ENCODE data around the gene USB1. TPM values are rescaled to one million over a fixed set of nuclear protein-coding genes. Genes with fewer than 3 reads are reported as not detected.
A peak's percentile ranks its signal among the peaks of the same experiment; 100 is the strongest.
"Not testable (repeated sequence)": the region's sequence is repeated elsewhere in the genome, so short reads cannot be mapped to it uniquely, and the experiment has no call there.

Gene USB1
- total and polyA plus RNA-seq, 5 donors from 2014 or later = 29.3 to 46.8 (median 35.7) TPM

DNA sequence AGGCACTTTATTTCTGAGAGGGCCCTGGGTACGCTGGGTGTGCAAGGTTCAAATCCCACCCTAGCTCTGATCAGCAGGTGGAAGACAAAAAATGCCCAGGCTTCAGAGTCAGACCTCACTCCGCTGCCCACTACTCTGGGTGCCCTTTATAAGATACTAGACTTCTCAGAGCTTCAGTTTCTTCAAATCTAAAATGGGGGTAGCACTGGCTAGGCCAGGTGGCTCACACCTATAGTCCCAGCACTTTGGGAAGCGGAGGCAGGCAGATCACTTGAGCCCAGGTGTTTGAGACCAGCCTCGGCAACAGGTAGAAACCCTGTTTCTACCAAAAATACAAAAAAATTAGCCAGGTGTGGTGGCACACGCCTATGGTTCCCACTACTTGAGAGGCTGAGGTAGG lies 1.7 kb downstream of the USB1 start:
- H3K27me3 Mint-ChIP-seq = no peaks in the 10 kb centered on the region
- H3K4me1 Mint-ChIP-seq = peaks cover 21 to 65% (median 34%) of the 10 kb centered on the region in 4 donors
- no peaks in the 10 kb centered on the region for H3K9me3 Mint-ChIP-seq
- no peaks in the 10 kb centered on the region for H3K9me3 ChIP-seq (ENCODE audit: control insufficient read depth in 2 of 2, low read length in 2 of 2)
- H3K27ac Mint-ChIP-seq = peak overlapping the region in 1 of 3 donors; percentile 54
- no peak overlapping the region for H3K27ac ChIP-seq (ENCODE audit: insufficient read depth, low read length, poor library complexity, severe bottlenecking)
- peaks cover 9% of the 10 kb centered on the region for H3K36me3 ChIP-seq (ENCODE audit: control insufficient read depth, insufficient read depth, low read length)
- peaks cover 36% of the 10 kb centered on the region for H3K4me1 ChIP-seq (ENCODE audit: control insufficient read depth, insufficient read depth, low read length, poor library complexity, severe bottlenecking)
- no peak for ATAC-seq (ENCODE audit: low read depth in 2 of 2)
- no peak for DNase-seq
- H3K4me3 Mint-ChIP-seq = peak overlapping the region; percentile 24 to 93 (median 55)
- H3K27me3 ChIP-seq (ENCODE audit: control insufficient read depth, insufficient read depth, low read length) = no peaks in the 10 kb centered on the region
- H3K36me3 Mint-ChIP-seq = peaks cover 17% of the 10 kb centered on the region
- no peak overlapping the region for H3K4me3 ChIP-seq (ENCODE audit: low read depth, low read length)

DNA sequence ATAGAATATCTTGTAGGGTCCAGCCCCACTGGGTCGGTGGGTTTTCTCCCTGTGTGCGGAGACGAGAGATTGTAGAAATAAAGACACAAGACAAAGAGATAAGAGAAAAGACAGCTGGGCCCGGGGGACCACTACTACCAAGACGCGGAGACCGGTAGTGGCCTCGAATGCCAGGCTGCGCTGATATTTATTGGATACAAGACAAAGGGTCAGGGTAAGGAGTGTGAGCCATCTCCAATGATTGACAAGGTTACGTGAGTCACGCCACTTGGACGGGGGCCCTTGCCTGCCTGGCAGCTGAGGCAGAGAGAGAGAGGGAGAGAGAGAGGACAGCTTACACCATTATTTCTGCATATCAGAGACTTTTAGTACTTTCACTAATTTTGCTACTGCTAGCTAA lies 3.5 kb downstream of the USB1 start:
- H3K27ac Mint-ChIP-seq = peak overlapping the region in 1 of 3 donors; percentile 45
- H3K4me3 ChIP-seq (ENCODE audit: low read depth, low read length); H3K9me3 Mint-ChIP-seq; H3K27me3 Mint-ChIP-seq; H3K27me3 ChIP-seq (ENCODE audit: control insufficient read depth, insufficient read depth, low read length); H3K27ac ChIP-seq (ENCODE audit: insufficient read depth, low read length, poor library complexity, severe bottlenecking); H3K9me3 ChIP-seq (ENCODE audit: control insufficient read depth in 2 of 2, low read length in 2 of 2); DNase-seq; H3K4me3 Mint-ChIP-seq; ATAC-seq (ENCODE audit: low read depth in 2 of 2): not testable (repeated sequence)
- H3K36me3 Mint-ChIP-seq = peaks cover 17% of the 10 kb centered on the region
- Histone ChIP-seq H3K36me3 (ENCODE audit: control insufficient read depth, insufficient read depth, low read length) (peaks cover 16% of the 10 kb centered on the region), H3K4me1 (ENCODE audit: control insufficient read depth, insufficient read depth, low read length, poor library complexity, severe bottlenecking) (peaks cover 18% of the 10 kb centered on the region)
- H3K4me1 Mint-ChIP-seq = peaks cover 16 to 47% (median 20%) of the 10 kb centered on the region in 4 donors

DNA sequence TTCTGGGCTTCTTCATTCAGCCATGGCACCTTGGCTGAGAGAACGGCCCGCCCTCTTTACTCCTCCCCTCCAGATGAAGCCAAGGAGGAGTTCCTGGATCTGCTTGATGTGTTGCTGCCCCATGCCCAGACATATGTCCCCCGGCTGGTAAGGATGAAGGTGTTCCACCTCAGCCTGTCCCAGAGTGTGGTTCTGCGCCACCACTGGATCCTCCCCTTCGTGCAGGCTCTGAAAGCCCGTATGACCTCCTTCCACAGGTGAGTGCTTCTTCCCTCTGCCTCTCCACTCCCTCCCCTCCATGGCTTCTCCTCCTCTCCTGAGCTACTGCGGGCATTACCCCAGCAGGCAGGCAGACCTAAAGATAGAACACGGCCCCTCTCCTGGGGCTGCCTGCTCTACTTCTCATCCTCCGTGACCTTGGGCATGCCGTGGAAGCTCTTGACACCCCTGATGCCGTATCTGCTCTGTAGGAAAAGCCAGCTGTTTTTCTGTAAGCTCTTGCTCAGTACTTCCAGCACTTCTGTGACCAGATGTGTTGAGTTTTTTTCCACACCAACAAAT lies 8.7 kb downstream of the USB1 start:
- Histone ChIP-seq H3K36me3 (ENCODE audit: control insufficient read depth, insufficient read depth, low read length) (peaks cover 43% of the 10 kb centered on the region), H3K27me3 (ENCODE audit: control insufficient read depth, insufficient read depth, low read length) (no peaks in the 10 kb centered on the region), H3K4me3 (ENCODE audit: low read depth, low read length) (no peak overlapping the region), H3K4me1 (ENCODE audit: control insufficient read depth, insufficient read depth, low read length, poor library complexity, severe bottlenecking) (no peaks in the 10 kb centered on the region), H3K27ac (ENCODE audit: insufficient read depth, low read length, poor library complexity, severe bottlenecking) (no peak overlapping the region), H3K9me3 (ENCODE audit: control insufficient read depth in 2 of 2, low read length in 2 of 2) (no peaks in the 10 kb centered on the region)
- Mint-ChIP-seq H3K27ac (peak overlapping the region in 2 of 3 donors; percentile 62), H3K9me3 (no peaks in the 10 kb centered on the region), H3K36me3 (peaks cover 21% of the 10 kb centered on the region), H3K4me1 (peaks cover 0 to 9% (median 5%) of the 10 kb centered on the region in 4 donors), H3K4me3 (peak overlapping the region in 1 of 4 donors; percentile 59), H3K27me3 (no peaks in the 10 kb centered on the region)
- ATAC-seq (ENCODE audit: low read depth in 2 of 2) (no peak), DNase-seq (no peak)

DNA sequence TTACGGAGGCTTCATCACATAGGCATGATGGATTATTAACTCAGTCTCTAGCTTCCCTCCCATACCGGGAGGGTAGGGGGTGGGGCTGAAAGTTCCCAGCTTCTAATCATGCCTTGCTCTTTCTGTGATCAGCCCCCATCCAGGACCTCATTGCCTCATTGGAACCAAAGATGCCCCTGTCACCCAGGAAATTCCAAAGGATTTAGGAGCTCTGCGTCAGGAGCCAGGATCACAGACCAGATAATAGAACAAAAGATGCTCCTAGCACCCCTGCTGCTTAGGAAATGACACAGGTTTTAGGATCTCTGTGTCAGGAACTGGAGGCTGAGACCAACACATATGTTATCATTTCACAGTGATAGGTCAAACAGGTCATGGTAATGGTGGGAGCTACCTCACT lies 9.7 kb downstream of the USB1 start:
- Mint-ChIP-seq H3K9me3 (no peaks in the 10 kb centered on the region), H3K36me3 (peaks cover 21% of the 10 kb centered on the region), H3K27me3 (no peaks in the 10 kb centered on the region), H3K27ac (no peak overlapping the region), H3K4me3 (no peak overlapping the region), H3K4me1 (peaks cover 0 to 5% (median 1%) of the 10 kb centered on the region in 4 donors)
- H3K36me3 ChIP-seq (ENCODE audit: control insufficient read depth, insufficient read depth, low read length) = peaks cover 48% of the 10 kb centered on the region
- no peak for DNase-seq
- H3K27ac ChIP-seq (ENCODE audit: insufficient read depth, low read length, poor library complexity, severe bottlenecking) = no peak overlapping the region
- no peaks in the 10 kb centered on the region for H3K9me3 ChIP-seq (ENCODE audit: control insufficient read depth in 2 of 2, low read length in 2 of 2)
- ATAC-seq (ENCODE audit: low read depth in 2 of 2) = no peak
- H3K4me3 ChIP-seq (ENCODE audit: low read depth, low read length) = no peak overlapping the region
- H3K27me3 ChIP-seq (ENCODE audit: control insufficient read depth, insufficient read depth, low read length) = no peaks in the 10 kb centered on the region
- H3K4me1 ChIP-seq (ENCODE audit: control insufficient read depth, insufficient read depth, low read length, poor library complexity, severe bottlenecking) = no peaks in the 10 kb centered on the region

DNA sequence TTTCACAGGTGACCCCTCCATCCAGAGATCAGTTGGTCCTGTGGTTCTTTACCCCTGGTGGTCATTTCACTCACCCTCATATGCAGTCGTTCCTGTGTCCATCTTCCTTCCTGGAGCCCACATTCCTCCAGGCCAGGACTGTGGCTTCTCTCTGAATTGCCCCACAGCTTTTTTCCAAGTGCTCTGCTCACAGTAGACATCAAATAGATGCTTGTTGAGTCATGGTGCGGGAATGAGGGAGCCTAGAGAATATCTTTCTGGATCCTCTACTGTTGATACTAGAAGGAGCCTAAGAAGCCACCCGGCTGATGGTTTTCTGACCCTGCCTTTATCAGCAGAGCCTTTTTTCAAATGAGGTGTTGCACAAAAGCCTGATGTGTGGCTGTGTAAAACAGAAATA lies 10.4 kb downstream of the USB1 start:
- DNase-seq = no peak
- Histone ChIP-seq H3K36me3 (ENCODE audit: control insufficient read depth, insufficient read depth, low read length) (peaks cover 46% of the 10 kb centered on the region), H3K4me3 (ENCODE audit: low read depth, low read length) (no peak overlapping the region), H3K27ac (ENCODE audit: insufficient read depth, low read length, poor library complexity, severe bottlenecking) (no peak overlapping the region), H3K9me3 (ENCODE audit: control insufficient read depth in 2 of 2, low read length in 2 of 2) (no peaks in the 10 kb centered on the region), H3K27me3 (ENCODE audit: control insufficient read depth, insufficient read depth, low read length) (no peaks in the 10 kb centered on the region), H3K4me1 (ENCODE audit: control insufficient read depth, insufficient read depth, low read length, poor library complexity, severe bottlenecking) (no peaks in the 10 kb centered on the region)
- Mint-ChIP-seq H3K27ac (no peak overlapping the region), H3K27me3 (no peaks in the 10 kb centered on the region), H3K36me3 (peaks cover 19% of the 10 kb centered on the region), H3K4me1 (peaks cover 0 to 4% (median 1%) of the 10 kb centered on the region in 4 donors), H3K4me3 (no peak overlapping the region), H3K9me3 (no peaks in the 10 kb centered on the region)
- no peak for ATAC-seq (ENCODE audit: low read depth in 2 of 2)

DNA sequence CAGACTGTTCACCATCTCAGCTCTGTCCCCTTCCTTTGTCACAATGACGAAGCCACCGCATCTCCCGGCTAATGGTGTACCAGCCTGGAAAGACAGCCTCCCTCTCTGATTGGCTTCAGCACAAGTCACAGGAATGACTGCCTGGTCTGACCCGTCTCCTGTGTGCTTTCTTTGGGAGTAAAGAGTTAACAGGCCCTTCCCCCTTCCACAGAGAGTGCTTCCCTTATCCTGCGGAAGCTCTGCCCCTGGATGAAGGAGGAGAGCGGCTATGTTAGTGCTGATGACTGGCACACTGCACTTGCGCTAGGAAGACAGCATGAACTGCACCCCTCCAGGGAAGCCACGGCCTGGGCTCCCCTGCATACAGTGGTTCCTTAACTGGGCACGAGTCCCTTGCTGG lies 11.3 kb downstream of the USB1 start:
- no peaks in the 10 kb centered on the region for H3K27me3 ChIP-seq (ENCODE audit: control insufficient read depth, insufficient read depth, low read length)
- H3K27ac ChIP-seq (ENCODE audit: insufficient read depth, low read length, poor library complexity, severe bottlenecking) = no peak overlapping the region
- no peaks in the 10 kb centered on the region for H3K27me3 Mint-ChIP-seq
- H3K4me1 Mint-ChIP-seq = no peaks in the 10 kb centered on the region
- DNase-seq (no peak), ATAC-seq (ENCODE audit: low read depth in 2 of 2) (no peak)
- no peak overlapping the region for H3K4me3 ChIP-seq (ENCODE audit: low read depth, low read length)
- H3K4me3 Mint-ChIP-seq = no peak overlapping the region
- H3K9me3 Mint-ChIP-seq = no peaks in the 10 kb centered on the region
- no peaks in the 10 kb centered on the region for H3K4me1 ChIP-seq (ENCODE audit: control insufficient read depth, insufficient read depth, low read length, poor library complexity, severe bottlenecking)
- H3K9me3 ChIP-seq (ENCODE audit: control insufficient read depth in 2 of 2, low read length in 2 of 2) = no peaks in the 10 kb centered on the region
- no peak overlapping the region for H3K27ac Mint-ChIP-seq
- peaks cover 13% of the 10 kb centered on the region for H3K36me3 Mint-ChIP-seq
- H3K36me3 ChIP-seq (ENCODE audit: control insufficient read depth, insufficient read depth, low read length) = peaks cover 51% of the 10 kb centered on the region

GRCh38 chr16:58013201-58013956 lies 12.2 kb downstream of the USB1 start:
- no peak overlapping the region for H3K4me3 ChIP-seq (ENCODE audit: low read depth, low read length)
- H3K4me1 ChIP-seq (ENCODE audit: control insufficient read depth, insufficient read depth, low read length, poor library complexity, severe bottlenecking) = no peaks in the 10 kb centered on the region
- no peak overlapping the region for H3K27ac ChIP-seq (ENCODE audit: insufficient read depth, low read length, poor library complexity, severe bottlenecking)
- Mint-ChIP-seq H3K27ac (no peak overlapping the region), H3K4me1 (no peaks in the 10 kb centered on the region), H3K9me3 (no peaks in the 10 kb centered on the region), H3K27me3 (no peaks in the 10 kb centered on the region), H3K4me3 (no peak overlapping the region), H3K36me3 (peaks cover 13% of the 10 kb centered on the region)
- no peaks in the 10 kb centered on the region for H3K27me3 ChIP-seq (ENCODE audit: control insufficient read depth, insufficient read depth, low read length)
- DNase-seq (no peak), ATAC-seq (ENCODE audit: low read depth in 2 of 2) (no peak)
- no peaks in the 10 kb centered on the region for H3K9me3 ChIP-seq (ENCODE audit: control insufficient read depth in 2 of 2, low read length in 2 of 2)
- H3K36me3 ChIP-seq (ENCODE audit: control insufficient read depth, insufficient read depth, low read length) = peaks cover 54% of the 10 kb centered on the region
